K562 (cell line): Measurements from ENCODE around the gene HOTAIR. TPM values are rescaled to one million over a fixed set of nuclear protein-coding genes. Genes with fewer than 3 reads are reported as not detected.

Experiments used
- ATAC-seq: fragments of 200-7000 bp; cut with Tn5 transposase; 3 replicates; pipeline ENCODE4 v1.9.1; 2020; ENCODE audit warnings: moderate library complexity
- BruUV-seq: library from RNA; stranded (reverse); fragments of 400-500 nt; replicated peaks from 2 replicates; lab custom pipeline; 2021; lab: Mats Ljungman, UMichigan
- CTCF ChIA-PET: fragments of 300-600 bp; formaldehyde crosslinking; extraction: SDS; loops from one replicate; lab custom pipeline; 2021; ENCODE audit warnings: low intra/inter-chr PET ratio; lab: Yijun Ruan, JAX
- POLR2A ChIA-PET: fragments of 300-600, 350-650 bp; sonication (Branson Sonifier 250); formaldehyde crosslinking; extraction: SDS; loops from one replicate; lab custom pipeline; 2021; ENCODE audit warnings: antibody characterized with exemption, inconsistent platforms; lab: Yijun Ruan, JAX
- DNase-seq, 4 experiments: peaks; one replicate each; pipeline versions ENCODE4 v3.0.0 to v3.0.0-alpha.2; 2011 to 2018; ENCODE audit warnings: low spot score in 3 of 4, mixed read lengths in 3 of 4; ENCODE audit errors: extremely low read depth in 1 of 4
- FAIRE-seq: peaks from 2 replicates; lab custom pipeline; 2011; peaks lifted over from hg19 to GRCh38; lab: Jason Lieb, UNC
- H2AFZ ChIP-seq: 2 replicates; pipeline ENCODE4 v1.6.0; 2011; ENCODE audit warnings: low read depth, low read length, control low read depth, inconsistent platforms
- H3K27ac ChIP-seq: fragments of 200-600 bp; 3 replicates; pipeline ENCODE4 v1.8.0; 2011; ENCODE audit warnings: low read depth, mild to moderate bottlenecking, control low read depth, inconsistent platforms, low read length, moderate library complexity, mixed read lengths; ENCODE audit errors: extremely low read depth
- H3K27me3 ChIP-seq, 2 experiments: fragments of 300-600 bp in 1 of 2; 2 replicates in 1 of 2; 3 replicates in 1 of 2; pipeline versions ENCODE4 v1.6.0 to v1.8.0; 2011; ENCODE audit warnings: inconsistent platforms in 2 of 2, low read length in 2 of 2, mild to moderate bottlenecking in 1 of 2, mixed read lengths in 1 of 2, moderate library complexity in 1 of 2; ENCODE audit not compliant: control insufficient read depth in 2 of 2, insufficient read depth in 2 of 2
- H3K36me3 ChIP-seq: fragments of 300-600 bp; 3 replicates; pipeline ENCODE4 v1.8.0; 2011; ENCODE audit warnings: mild to moderate bottlenecking, low read length, inconsistent platforms; ENCODE audit not compliant: control insufficient read depth, insufficient read depth
- H3K4me1 ChIP-seq, 2 experiments: fragments of 200-600 bp in 1 of 2; replicated peaks in 1 of 2; 2 replicates in 1 of 2; 3 replicates in 1 of 2; pipeline versions ENCODE4 v1.5.1 to v1.8.0; 2011; ENCODE audit warnings: inconsistent platforms in 2 of 2, low read length in 2 of 2, mild to moderate bottlenecking in 1 of 2, mixed read lengths in 1 of 2, moderate library complexity in 1 of 2; ENCODE audit not compliant: control insufficient read depth in 2 of 2, insufficient read depth in 2 of 2
- H3K4me2 ChIP-seq: 2 replicates; pipeline ENCODE4 v1.6.1; 2011; ENCODE audit warnings: low read length, control low read depth, inconsistent platforms, mixed read lengths; ENCODE audit not compliant: insufficient read depth
- H3K4me3 ChIP-seq: fragments of 200-600 bp; sonication (generic), shearing (Covaris generic); 2 replicates; pipeline ENCODE4 v1.5.1; 2016; ENCODE audit warnings: control low read depth, inconsistent platforms
- H3K79me2 ChIP-seq: fragments of 200-600 bp; 3 replicates; pipeline ENCODE4 v1.8.0; 2011; ENCODE audit warnings: low read length, inconsistent platforms; ENCODE audit not compliant: control insufficient read depth, insufficient read depth
- H3K9ac ChIP-seq, 2 experiments: 2 replicates each; pipeline versions ENCODE4 v1.6.0 to v1.6.1; 2011; ENCODE audit warnings: low read depth in 2 of 2, low read length in 2 of 2, control low read depth in 1 of 2, inconsistent platforms in 1 of 2, mild to moderate bottlenecking in 1 of 2, mixed read lengths in 1 of 2; ENCODE audit not compliant: insufficient read depth in 1 of 2
- H3K9me1 ChIP-seq: one replicate; pipeline ENCODE4 v1.6.0; 2011; ENCODE audit warnings: inconsistent platforms, mild to moderate bottlenecking, low read length, moderate library complexity; ENCODE audit not compliant: control insufficient read depth, insufficient read depth
- H3K9me3 ChIP-seq: replicated peaks from 2 replicates; pipeline ENCODE4 v1.5.1; 2011; ENCODE audit warnings: low read depth, low read length, inconsistent platforms; ENCODE audit not compliant: control insufficient read depth, insufficient read depth
- H4K20me1 ChIP-seq: replicated peaks from 2 replicates; pipeline ENCODE4 v1.6.1; 2011; ENCODE audit warnings: low read length, inconsistent platforms, mixed read lengths; ENCODE audit not compliant: control insufficient read depth, insufficient read depth
- ATF1 ChIP-seq, 2 experiments: fragments of 450-650 bp in 1 of 2; IDR thresholded peaks; 2 replicates each; pipeline ENCODE4 v1.6.1; 2016; ENCODE audit warnings: missing compliant biosample characterization in 1 of 2, missing genetic modification characterization in 1 of 2
- DIDO1 ChIP-seq: fragments of 450-650 bp; IDR thresholded peaks from 2 replicates; pipeline ENCODE4 v1.6.1; 2016; ENCODE audit warnings: low read depth, missing biosample characterization, missing genetic modification characterization
- PCBP1 ChIP-seq: fragments of 200-400 bp; formaldehyde crosslinking; IDR thresholded peaks from 2 replicates; pipeline ENCODE4 v1.6.1; 2018; ENCODE audit warnings: mild to moderate bottlenecking, low read depth, low read length; ENCODE audit not compliant: poor library complexity, severe bottlenecking
- POLR2AphosphoS2 ChIP-seq: IDR thresholded peaks from 2 replicates; pipeline ENCODE4 v1.6.1; 2012; ENCODE audit warnings: low read length, improper control_type of control experiment
- PTTG1 ChIP-seq: fragments of 450-650 bp; IDR thresholded peaks from 2 replicates; pipeline ENCODE4 v1.6.1; 2016; ENCODE audit warnings: low read depth, mild to moderate bottlenecking, missing genetic modification characterization, missing compliant biosample characterization
- U2AF2 ChIP-seq: fragments of 200-400 bp; formaldehyde crosslinking; optimal IDR thresholded peaks from 2 replicates; pipeline ENCODE3; 2017; ENCODE audit warnings: low read depth, mild to moderate bottlenecking, low read length
- ZBTB17 ChIP-seq: fragments of 450-650 bp; formaldehyde crosslinking; IDR thresholded peaks from 2 replicates; pipeline ENCODE4 v1.4.0; 2020; ENCODE audit warnings: mild to moderate bottlenecking
- ZFP30 ChIP-seq: fragments of 250-450 bp; sonication (Bioruptor Pico); IDR thresholded peaks from 2 replicates; pipeline ENCODE4 v1.8.0; 2022; ENCODE audit warnings: moderate library complexity, mild to moderate bottlenecking, inconsistent platforms, borderline replicate concordance
- ZNF511 ChIP-seq: sonication (generic); formaldehyde crosslinking; IDR thresholded peaks from 2 replicates; pipeline ENCODE4 v1.8.0; 2022; ENCODE audit warnings: mild to moderate bottlenecking, missing genetic modification reagents
- ZNF668 ChIP-seq: fragments of 250-450 bp; sonication (Bioruptor Pico); IDR thresholded peaks from 2 replicates; pipeline ENCODE4 v1.8.0; 2022; ENCODE audit warnings: mild to moderate bottlenecking, inconsistent platforms
- ZNF764 ChIP-seq: fragments of 250-450 bp; sonication (Bioruptor Pico); IDR thresholded peaks from 2 replicates; pipeline ENCODE4 v1.4.0; 2020; ENCODE audit warnings: low read depth, mild to moderate bottlenecking, moderate library complexity
- WGBS: fragments of 100-300 bp; shearing (Covaris generic); methylation state at CpG from one replicate; pipeline ENCODE4 v1.1.6; 2016; ENCODE audit warnings: low coverage, mixed read lengths; ENCODE audit not compliant: insufficient coverage; ENCODE audit errors: missing lambda C conversion rate; 5-methylcytosine and 5-hydroxymethylcytosine counted together
- in situ Hi-C: fragments of 300-500 bp; cut with MboI; formaldehyde crosslinking; loops from 4 replicates; pipeline ENCODE4 v1.15.0; 2018; ENCODE audit warnings: inconsistent platforms, mixed read lengths
- intact Hi-C: fragments of 100-400 bp; cut with micrococcal nuclease; formaldehyde crosslinking; loops from 2 replicates; pipeline ENCODE4 v1.14.2; 2022
- polyA plus RNA-seq, 8 experiments: library from polyadenylated mRNA; depleted of rRNA in 4 of 8; stranded (reverse) in 5 of 8; unstranded in 3 of 8; fragments of >200 nt; fragmentation: Nextera tagmentation in 2 of 8; fragmentation: Illumina TruSeq in 1 of 8; extraction: Ambion mirVana in 2 of 8; extraction: Trizol in 1 of 8; gene quantifications; 2 replicates each; pipeline versions ENCODE4 v1.2.1 to v1.2.3, GENCODE V29; 2011 to 2014; ENCODE audit warnings: inconsistent platforms in 1 of 8, missing spikeins in 1 of 8
- total RNA-seq, 7 experiments: library from RNA; depleted of rRNA in 6 of 7; stranded (reverse); fragments of >200 nt in 6 of 7; fragmentation: Illumina TruSeq in 2 of 7; extraction: Trizol in 2 of 7; gene quantifications; 2 replicates each; pipeline versions ENCODE4 v1.2.1 to v1.2.3, GENCODE V29; 2011 to 2021; ENCODE audit warnings: low replicate concordance in 1 of 7
- TF ChIP-seq, protein P1 (sequence below): IDR thresholded peaks from 3 replicates; pipeline ENCODE4 v1.6.1; 2011; ENCODE audit warnings: borderline replicate concordance, mild to moderate bottlenecking, moderate library complexity; ENCODE audit not compliant: insufficient read length; ENCODE audit errors: extremely low read depth
- TF ChIP-seq, protein P2 (sequence below): sonication (generic); formaldehyde crosslinking; IDR thresholded peaks from 2 replicates; pipeline ENCODE4 v1.9.0; 2022; ENCODE audit warnings: mild to moderate bottlenecking, missing genetic modification reagents

HOTAIR gene
- total and polyA plus RNA-seq, 9 of the 15 experiments (the other 6 are each of a cell fraction or from before 2014, with no cell fraction given): 0.04 TPM; not detected in 8

DNA sequence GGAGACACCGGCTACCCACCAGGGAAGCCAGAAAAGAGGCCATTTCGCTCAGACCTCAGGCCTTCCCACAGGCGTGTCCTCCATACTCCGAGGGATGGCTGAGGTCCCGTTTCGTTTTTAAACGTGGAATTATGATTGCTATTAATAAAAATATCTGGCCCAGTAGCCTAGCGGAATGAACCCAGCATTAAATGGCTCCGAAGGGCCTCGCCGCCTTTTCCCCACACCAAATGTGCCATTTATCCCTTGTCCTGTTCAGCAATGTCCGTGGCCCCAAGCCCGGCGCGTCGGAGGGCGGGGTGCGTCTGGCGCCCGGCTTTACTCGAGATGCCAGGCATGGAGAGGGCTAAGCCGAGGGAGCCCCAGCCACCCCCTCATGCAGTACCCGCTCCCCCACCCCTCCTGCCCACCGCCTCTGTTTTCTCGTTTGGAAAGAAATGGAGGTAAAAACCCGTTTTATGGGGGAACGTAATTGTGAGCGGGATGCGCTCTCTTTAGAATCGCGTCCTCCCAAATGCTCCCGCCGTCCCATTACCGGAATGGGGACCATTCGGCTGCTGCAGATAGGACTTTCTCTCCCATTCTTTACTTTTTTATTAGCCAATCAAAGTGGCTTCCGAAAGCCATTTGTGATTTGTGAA, 39.7 kb upstream of the HOTAIR start:
- Histone ChIP-seq H3K79me2 (peaks cover 3% of the 10 kb centered on the region; the same call in 2 of the 3 replicates), H3K27me3 (no peaks in the 10 kb centered on the region), H4K20me1 (no peaks in the 10 kb centered on the region), H3K4me2 (no peak overlapping the region), H3K9me3 (no peaks in the 10 kb centered on the region), H3K4me1 (peaks cover 12 to 32% of the 10 kb centered on the region in 2 experiments), H3K36me3 (no peaks in the 10 kb centered on the region), H3K4me3 (no peak overlapping the region), H3K9ac (no peak overlapping the region), H2AFZ (no peak overlapping the region), H3K9me1 (no peaks in the 10 kb centered on the region), H3K27ac (no peak overlapping the region)
- DNase-seq (no peak), FAIRE-seq (no peak), ATAC-seq (no peak)
- 83% methylated on average over 30 of the region's 36 CpGs for WGBS
- BruUV-seq: no TSS peak
- POLR2A ChIA-PET: interaction anchor here (0.6 kb wide), 1 partner anchor 676 kb away, joined by 3 read pairs; no protein-coding TSS in a partner anchor
- in situ Hi-C loops: no loop called here
- TF ChIP-seq PTTG1 (tag) (no peak), ZNF511 (CRISPR knock-in tag) (no peak), ATF1 (CRISPR knock-in tag; IDR thresholded peaks at IDR 0.05) (no peak), ATF1 (tag; IDR thresholded peaks at IDR 0.05) (no peak), PCBP1 (no peak), ZFP30 (CRISPR knock-in tag) (no peak), ZNF668 (CRISPR knock-in tag) (no peak), POLR2AphosphoS2 (no peak), ZNF764 (CRISPR knock-in tag) (no peak), ZBTB17 (CRISPR knock-in tag) (no peak), DIDO1 (no peak), U2AF2 (no peak)
- TF ChIP-seq, protein P1, sequence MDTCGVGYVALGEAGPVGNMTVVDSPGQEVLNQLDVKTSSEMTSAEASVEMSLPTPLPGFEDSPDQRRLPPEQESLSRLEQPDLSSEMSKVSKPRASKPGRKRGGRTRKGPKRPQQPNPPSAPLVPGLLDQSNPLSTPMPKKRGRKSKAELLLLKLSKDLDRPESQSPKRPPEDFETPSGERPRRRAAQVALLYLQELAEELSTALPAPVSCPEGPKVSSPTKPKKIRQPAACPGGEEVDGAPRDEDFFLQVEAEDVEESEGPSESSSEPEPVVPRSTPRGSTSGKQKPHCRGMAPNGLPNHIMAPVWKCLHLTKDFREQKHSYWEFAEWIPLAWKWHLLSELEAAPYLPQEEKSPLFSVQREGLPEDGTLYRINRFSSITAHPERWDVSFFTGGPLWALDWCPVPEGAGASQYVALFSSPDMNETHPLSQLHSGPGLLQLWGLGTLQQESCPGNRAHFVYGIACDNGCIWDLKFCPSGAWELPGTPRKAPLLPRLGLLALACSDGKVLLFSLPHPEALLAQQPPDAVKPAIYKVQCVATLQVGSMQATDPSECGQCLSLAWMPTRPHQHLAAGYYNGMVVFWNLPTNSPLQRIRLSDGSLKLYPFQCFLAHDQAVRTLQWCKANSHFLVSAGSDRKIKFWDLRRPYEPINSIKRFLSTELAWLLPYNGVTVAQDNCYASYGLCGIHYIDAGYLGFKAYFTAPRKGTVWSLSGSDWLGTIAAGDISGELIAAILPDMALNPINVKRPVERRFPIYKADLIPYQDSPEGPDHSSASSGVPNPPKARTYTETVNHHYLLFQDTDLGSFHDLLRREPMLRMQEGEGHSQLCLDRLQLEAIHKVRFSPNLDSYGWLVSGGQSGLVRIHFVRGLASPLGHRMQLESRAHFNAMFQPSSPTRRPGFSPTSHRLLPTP: no peak
- TF ChIP-seq, protein P2, sequence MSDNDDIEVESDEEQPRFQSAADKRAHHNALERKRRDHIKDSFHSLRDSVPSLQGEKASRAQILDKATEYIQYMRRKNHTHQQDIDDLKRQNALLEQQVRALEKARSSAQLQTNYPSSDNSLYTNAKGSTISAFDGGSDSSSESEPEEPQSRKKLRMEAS (CRISPR knock-in tag): no peak
- CTCF ChIA-PET: no interaction called here
- intact Hi-C loops: loop anchor here (10.0 kb wide), 1 partner anchor 280 kb away; no protein-coding TSS in a partner anchor
